GM19463 (cell line): ENCODE data around the gene CRYBB3.

Source experiments
- ATAC-seq: cut with Tn5 transposase; IDR thresholded peaks from one replicate; pipeline ENCODE4 v1.9.1; 2021; ENCODE audit warnings: mild to moderate bottlenecking, moderate library complexity; ENCODE audit not compliant: unreplicated experiment

Gene CRYBB3

GRCh38 chr22:25199731-25200520, at the start of gene CRYBB3:
CRYBB3 (plus strand) TSS chr22:25199858; CDS start chr22:25201397, 1,539 bp downstream.
- ATAC-seq: no peak

- ATAC-seq: no peak
These were observed 45.5 kb upstream of the CRYBB3 start for GRCh38 chr22:25153961-25154666.

GRCh38 chr22:25154667-25154999, 45.0 kb upstream of the CRYBB3 start:
- no peak for ATAC-seq

GRCh38 chr22:25156736-25157135, 42.9 kb upstream of the CRYBB3 start:
- no peak for ATAC-seq

- no peak for ATAC-seq
These were observed 40.6 kb upstream of the CRYBB3 start for GRCh38 chr22:25159028-25159427.

GRCh38 chr22:25160120-25160996, 39.3 kb upstream of the CRYBB3 start:
- ATAC-seq: no peak

GRCh38 chr22:25161017-25161915, 38.4 kb upstream of the CRYBB3 start:
- no peak for ATAC-seq

- ATAC-seq: no peak
These were observed 37.6 kb upstream of the CRYBB3 start for GRCh38 chr22:25161916-25162530.

- ATAC-seq: no peak
These were observed 37.1 kb upstream of the CRYBB3 start for GRCh38 chr22:25162561-25162960.

GRCh38 chr22:25165785-25166184, 33.9 kb upstream of the CRYBB3 start:
- no peak for ATAC-seq

- no peak for ATAC-seq
These were observed 33.2 kb upstream of the CRYBB3 start for GRCh38 chr22:25166266-25167040.

- ATAC-seq: no peak
These were observed 32.6 kb upstream of the CRYBB3 start for GRCh38 chr22:25167082-25167481.

GRCh38 chr22:25167834-25168601, 31.6 kb upstream of the CRYBB3 start:
- ATAC-seq: no peak

GRCh38 chr22:25169278-25170031, 30.2 kb upstream of the CRYBB3 start:
- ATAC-seq: no peak

GRCh38 chr22:25170426-25170980, 29.2 kb upstream of the CRYBB3 start:
- ATAC-seq: no peak

GRCh38 chr22:25172153-25172552, 27.5 kb upstream of the CRYBB3 start:
- ATAC-seq: no peak

- no peak for ATAC-seq
These were observed 25.3 kb upstream of the CRYBB3 start for GRCh38 chr22:25174156-25174887.
